Measurements from ENCODE around the gene LONRF2. TPM values are rescaled to one million over a fixed set of nuclear protein-coding genes. Genes with fewer than 3 reads are reported as not detected.

Gene LONRF2
- total and polyA plus RNA-seq, 2 of the 4 experiments (the other 2 are of a cell fraction) = 0.19 to 0.54 TPM

DNA sequence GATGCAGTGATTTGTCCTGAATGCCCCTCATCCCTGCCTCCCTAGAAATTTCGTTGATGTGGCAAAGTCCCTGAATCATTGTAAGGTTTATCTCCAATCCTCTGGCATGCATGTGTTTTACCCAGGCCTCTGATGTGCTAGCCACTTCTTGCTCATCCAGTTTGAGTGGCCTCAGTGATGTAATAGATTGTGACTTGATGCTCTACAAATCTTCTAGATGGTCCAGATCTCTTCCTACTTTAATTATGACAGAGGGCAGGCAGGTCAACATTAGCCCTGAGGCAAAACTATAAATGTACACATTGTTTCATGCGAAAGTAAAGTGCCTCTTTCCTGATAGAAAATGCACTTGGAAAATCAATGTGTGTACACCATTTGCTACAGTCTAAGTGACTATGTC is 54.5 kb downstream of the LONRF2 start:
- intact Hi-C loops (cut with micrococcal nuclease) = loop anchor here (10.0 kb wide), 1 partner anchor 1613 kb away; no protein-coding TSS in a partner anchor
- CTCF ChIA-PET = interaction anchor here (1.3 kb wide), 1 partner anchor 114 kb away, joined by 5 read pairs; no protein-coding TSS in a partner anchor
- Histone ChIP-seq H3K4me2 (ENCODE audit: low read depth, low read length) (no peak overlapping the region), H3K4me3 (ENCODE audit: insufficient read depth, low read depth, low read length) (no peak overlapping the region), H2BK120ac (ENCODE audit: low read depth, low read length) (no peak overlapping the region), H2BK20ac (ENCODE audit: low read depth, low read length) (no peak overlapping the region), H3K79me1 (ENCODE audit: low read depth in 1 of 2, low read length in 2 of 2) (no peaks in the 10 kb centered on the region), H3K56ac (ENCODE audit: extremely low read depth, insufficient read depth, low read length) (no peak overlapping the region), H2BK5ac (ENCODE audit: low read depth, low read length, poor library complexity, severe bottlenecking) (no peak overlapping the region), H3K9me3 (ENCODE audit: control insufficient read depth, insufficient read depth, low read length) (peaks cover 4% of the 10 kb centered on the region; the same call in 1 of the 2 replicates), H2AK9ac (replicated peaks; ENCODE audit: low read depth, low read length, poor library complexity) (no peak overlapping the region), H3K27ac (ENCODE audit: insufficient read depth, low read length) (no peak overlapping the region), H2AFZ (replicated peaks; ENCODE audit: low read length, poor library complexity) (no peak overlapping the region), H3K4me1 (ENCODE audit: control insufficient read depth, insufficient read depth, low read length) (peaks cover 2% of the 10 kb centered on the region; the same call in 1 of the 2 replicates), H3K23ac (ENCODE audit: low read depth, low read length) (no peak overlapping the region), H4K8ac (ENCODE audit: low read depth in 2 of 2, low read length in 2 of 2) (no peak overlapping the region), H2AK5ac (ENCODE audit: low read depth, low read length) (no peak overlapping the region), H2BK15ac (ENCODE audit: low read depth, low read length) (no peak overlapping the region), H3K27me3 (ENCODE audit: control insufficient read depth, insufficient read depth, low read length) (peaks cover 21% of the 10 kb centered on the region), H3K18ac (ENCODE audit: low read depth, low read length) (no peak overlapping the region), H4K5ac (ENCODE audit: low read depth, low read length) (no peak overlapping the region), H3K4ac (ENCODE audit: low read depth, low read length) (no peak overlapping the region), H3K36me3 (ENCODE audit: control insufficient read depth, insufficient read depth, low read length) (no peaks in the 10 kb centered on the region), H4K91ac (ENCODE audit: insufficient read depth, low read depth, low read length) (no peak overlapping the region), H3K14ac (replicated peaks; ENCODE audit: low read depth, low read length) (no peak overlapping the region), H3K9me1 (ENCODE audit: insufficient read depth, low read length) (no peaks in the 10 kb centered on the region; the same call in 1 of the 2 replicates), H4K20me1 (ENCODE audit: insufficient read depth, low read length) (no peaks in the 10 kb centered on the region), H3K9ac (ENCODE audit: low read depth, low read length) (no peak overlapping the region)
- dilution Hi-C loops (cut with HindIII; ENCODE audit: low sequenced_read_pairs, unreplicated experiment) = no loop called here
- DNase-seq (no peak), ATAC-seq (ENCODE audit: low read depth) (no peak)
- no peak for TF ChIP-seq MAZ (IDR thresholded peaks at IDR 0.05; ENCODE audit: borderline replicate concordance, low read depth, low read length)
- TF ChIP-seq, protein P1, sequence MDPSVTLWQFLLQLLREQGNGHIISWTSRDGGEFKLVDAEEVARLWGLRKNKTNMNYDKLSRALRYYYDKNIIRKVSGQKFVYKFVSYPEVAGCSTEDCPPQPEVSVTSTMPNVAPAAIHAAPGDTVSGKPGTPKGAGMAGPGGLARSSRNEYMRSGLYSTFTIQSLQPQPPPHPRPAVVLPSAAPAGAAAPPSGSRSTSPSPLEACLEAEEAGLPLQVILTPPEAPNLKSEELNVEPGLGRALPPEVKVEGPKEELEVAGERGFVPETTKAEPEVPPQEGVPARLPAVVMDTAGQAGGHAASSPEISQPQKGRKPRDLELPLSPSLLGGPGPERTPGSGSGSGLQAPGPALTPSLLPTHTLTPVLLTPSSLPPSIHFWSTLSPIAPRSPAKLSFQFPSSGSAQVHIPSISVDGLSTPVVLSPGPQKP (IDR thresholded peaks at IDR 0.05; ENCODE audit: borderline replicate concordance, low read depth, low read length) = no peak
- no peak for TF ChIP-seq RCOR1 (IDR thresholded peaks at IDR 0.05; ENCODE audit: insufficient replicate concordance, low read length)
- no peak for TF ChIP-seq NFE2L2 (IDR thresholded peaks at IDR 0.05; ENCODE audit: low read depth, low read length)
- no peak for TF ChIP-seq SMC3 (IDR thresholded peaks at IDR 0.05; ENCODE audit: low read depth, low read length)
- TF ChIP-seq MXI1 (IDR thresholded peaks at IDR 0.05; ENCODE audit: borderline replicate concordance, low read depth, low read length) = no peak
- TF ChIP-seq, protein P2, sequence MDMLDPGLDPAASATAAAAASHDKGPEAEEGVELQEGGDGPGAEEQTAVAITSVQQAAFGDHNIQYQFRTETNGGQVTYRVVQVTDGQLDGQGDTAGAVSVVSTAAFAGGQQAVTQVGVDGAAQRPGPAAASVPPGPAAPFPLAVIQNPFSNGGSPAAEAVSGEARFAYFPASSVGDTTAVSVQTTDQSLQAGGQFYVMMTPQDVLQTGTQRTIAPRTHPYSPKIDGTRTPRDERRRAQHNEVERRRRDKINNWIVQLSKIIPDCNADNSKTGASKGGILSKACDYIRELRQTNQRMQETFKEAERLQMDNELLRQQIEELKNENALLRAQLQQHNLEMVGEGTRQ (IDR thresholded peaks at IDR 0.05; ENCODE audit: low read depth, low read length) = no peak
- no peak for TF ChIP-seq RAD21 (IDR thresholded peaks at IDR 0.05; ENCODE audit: low read length)
- BruUV-seq (replicated peaks) = no TSS peak
- in situ Hi-C loops (cut with MboI; ENCODE audit: low sequenced_read_pairs) = loop anchor here (25.0 kb wide), 1 partner anchor 1105 kb away; the partner anchor contains the start of genes LIPT1 and TSGA10
- POLR2A ChIA-PET (ENCODE audit: unreplicated experiment) = no interaction called here
- 80% methylated on average over 1 of the region's 2 CpGs; no CpG with 5 or more reads in 1 of the 2 experiments for WGBS, 2 experiments (ENCODE audit: extremely low coverage in 2 of 2, insufficient read length in 1 of 2)

Measured in IMR-90 (cell line).